SK-N-SH treated with all-trans-retinoic acid at 6 μM for 48 hours (cell line): ENCODE results near the gene FAM50B.

ENCODE experiments used
- ARNTL ChIP-seq: fragments of 450-650 bp; formaldehyde crosslinking; IDR thresholded peaks from 2 replicates; pipeline ENCODE4 v1.5.0; 2020; ENCODE audit warnings: low read depth, mild to moderate bottlenecking, moderate library complexity, borderline replicate concordance
- CREB5 ChIP-seq: fragments of 250-450 bp; sonication (Bioruptor Pico); IDR thresholded peaks from 2 replicates; pipeline ENCODE4 v1.5.1; 2020; ENCODE audit warnings: low read depth, mild to moderate bottlenecking, moderate library complexity
- ISL1 ChIP-seq: fragments of 250-450 bp; sonication (Bioruptor Pico); IDR thresholded peaks from 2 replicates; pipeline ENCODE4 v2.1.2; 2022; ENCODE audit warnings: mild to moderate bottlenecking, moderate library complexity
- PATZ1 ChIP-seq: fragments of 250-450 bp; sonication (Bioruptor Pico); IDR thresholded peaks from 2 replicates; pipeline ENCODE4 v1.8.0; 2020; ENCODE audit warnings: mild to moderate bottlenecking, moderate library complexity, borderline replicate concordance
- PPARA ChIP-seq: fragments of 250-450 bp; sonication (Bioruptor Pico); IDR thresholded peaks from 2 replicates; pipeline ENCODE4 v1.5.0; 2020; ENCODE audit warnings: mild to moderate bottlenecking, borderline replicate concordance
- RARB ChIP-seq: fragments of 250-450 bp; sonication (Bioruptor Pico); IDR thresholded peaks from 2 replicates; pipeline ENCODE4 v1.8.0; 2021; ENCODE audit warnings: mild to moderate bottlenecking, moderate library complexity
- TSHZ2 ChIP-seq: fragments of 250-450 bp; sonication (Bioruptor Pico); IDR thresholded peaks from 2 replicates; pipeline ENCODE4 v1.5.0; 2020; ENCODE audit warnings: mild to moderate bottlenecking, moderate library complexity
- ZFP30 ChIP-seq: fragments of 450-650 bp; formaldehyde crosslinking; IDR thresholded peaks from 2 replicates; pipeline ENCODE4 v1.5.0; 2022; ENCODE audit warnings: mild to moderate bottlenecking, moderate library complexity
- ZNF70 ChIP-seq: fragments of 450-650 bp; formaldehyde crosslinking; IDR thresholded peaks from 2 replicates; pipeline ENCODE4 v1.5.0; 2020; ENCODE audit warnings: mild to moderate bottlenecking, moderate library complexity

- TF ChIP-seq RARB (no peak), TSHZ2 (no peak), ARNTL (CRISPR knock-in tag) (no peak), ZNF70 (no peak), CREB5 (CRISPR knock-in tag) (no peak), PPARA (no peak), ZFP30 (CRISPR knock-in tag) (no peak), PATZ1 (CRISPR knock-in tag) (no peak), ISL1 (no peak)
Observed at GRCh38 chr6:3885262-3886036, 36.3 kb downstream of the FAM50B start.
